ENCODE data around the gene YWHAB. TPM values are rescaled to one million over a fixed set of nuclear protein-coding genes. Genes with fewer than 3 reads are reported as not detected.

YWHAB gene
- total and polyA plus RNA-seq, 2 donors (not counting 3 experiments of a cell fraction or from before 2014, with no cell fraction given), result 65.9 to 255 TPM

GRCh38 chr20:44918761-44919160 lies 33.3 kb downstream of the YWHAB start:
- no peaks in the 10 kb centered on the region for H4K20me1 ChIP-seq (replicated peaks; ENCODE audit: control insufficient read depth, extremely low read depth, insufficient read depth, low read length)
- POLR2A ChIA-PET, result no interaction called here
- CTCF ChIA-PET, result no interaction called here
- no peaks in the 10 kb centered on the region for H3K27me3 ChIP-seq (ENCODE audit: control insufficient read depth in 2 of 2, insufficient read depth in 2 of 2, low read length in 2 of 2)
- no peak overlapping the region for H2AFZ ChIP-seq (ENCODE audit: low read depth, low read length)
- H3K4me2 ChIP-seq (ENCODE audit: insufficient read depth, low read length), result no peak overlapping the region
- FAIRE-seq (no peak), DNase-seq (ENCODE audit: low read depth, low spot score) (no peak)
- dilution Hi-C loops (cut with MboI; ENCODE audit: extremely low pct_ligation_motif_present, low sequenced_read_pairs), result no loop called here
- no peak overlapping the region for H3K4me3 ChIP-seq (replicated peaks in 1 of 3; ENCODE audit: insufficient read depth in 1 of 3, low read depth in 1 of 3, low read length in 3 of 3)
- no peaks in the 10 kb centered on the region for H3K4me1 ChIP-seq (ENCODE audit: control insufficient read depth, extremely low read depth, insufficient read depth, low read length)
- no peaks in the 10 kb centered on the region for H3K79me2 ChIP-seq (ENCODE audit: control insufficient read depth, insufficient read depth, low read length)
- H3K9me1 ChIP-seq (replicated peaks; ENCODE audit: control insufficient read depth, extremely low read depth, insufficient read depth, low read length), result no peaks in the 10 kb centered on the region
- intact Hi-C loops (cut with micrococcal nuclease), result no loop called here
- no peaks in the 10 kb centered on the region for H3K9me3 ChIP-seq (replicated peaks; ENCODE audit: control insufficient read depth, insufficient read depth, low read length)
- H3K36me3 ChIP-seq (ENCODE audit: control insufficient read depth in 2 of 2, extremely low read depth in 1 of 2, insufficient read depth in 2 of 2, low read length in 2 of 2), result no peaks in the 10 kb centered on the region
- no peak overlapping the region for H3K9ac ChIP-seq (replicated peaks; ENCODE audit: extremely low read depth, insufficient read depth, low read length)
- TF ChIP-seq POLR2AphosphoS5 (IDR thresholded peaks at IDR 0.05; ENCODE audit: insufficient read depth, low read depth, low read length), result no peak
- TF ChIP-seq CTCF (IDR thresholded peaks at IDR 0.05; ENCODE audit: extremely low read depth in 1 of 2, insufficient read depth in 1 of 2, low read depth in 1 of 2, low read length in 2 of 2), result no peak
- no peak for TF ChIP-seq MAX (IDR thresholded peaks at IDR 0.05; ENCODE audit: insufficient read depth, insufficient read length)
- TF ChIP-seq MYC (IDR thresholded peaks at IDR 0.05; ENCODE audit: low read depth, low read length), result no peak
- no peak for TF ChIP-seq JUN (IDR thresholded peaks at IDR 0.05; ENCODE audit: borderline replicate concordance, insufficient read depth, insufficient read length, low read depth)
- no peak for TF ChIP-seq POLR2A (IDR thresholded peaks at IDR 0.05; ENCODE audit: low read depth, low read length)
- TF ChIP-seq GATA2 (IDR thresholded peaks at IDR 0.05; ENCODE audit: insufficient read depth, insufficient read length, low read depth, low read length), result no peak
- no peak for TF ChIP-seq FOS (IDR thresholded peaks at IDR 0.05; ENCODE audit: borderline replicate concordance, insufficient read depth, low read length)
- no peak for TF ChIP-seq EZH2 (IDR thresholded peaks at IDR 0.05; ENCODE audit: borderline replicate concordance, low read depth, low read length, severe bottlenecking)
- no TSS peak for BruUV-seq (replicated peaks)
- H3K27ac ChIP-seq (ENCODE audit: insufficient read depth, low read depth, low read length), result no peak overlapping the region
